ENCODE results near the gene LIPC. TPM values are rescaled to one million over a fixed set of nuclear protein-coding genes. Genes with fewer than 3 reads are reported as not detected.

The LIPC gene
- total RNA-seq, 1 donor from 2014 or later: not detected

DNA sequence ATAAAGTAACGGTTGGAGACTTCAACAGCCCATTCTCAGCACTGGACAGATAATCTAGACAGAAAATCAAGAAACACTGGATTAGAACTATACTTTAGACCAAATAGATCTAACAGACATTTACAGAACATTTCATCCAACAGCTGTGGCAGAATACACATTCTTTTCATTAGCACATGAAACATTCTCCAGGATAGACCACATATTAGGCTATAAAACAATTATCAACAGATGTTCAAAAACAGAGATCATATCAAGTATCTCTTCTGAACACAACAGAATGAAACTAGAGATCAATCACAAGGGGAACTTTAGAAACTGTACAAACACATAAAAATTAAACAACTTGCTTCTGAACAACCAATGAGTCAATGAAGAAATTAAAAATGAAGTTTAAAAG is 184.4 kb downstream of the LIPC start:
- Mint-ChIP-seq H3K9me3 (peaks cover 57% of the 10 kb centered on the region), H3K4me3 (no peak overlapping the region), H3K4me1 (no peaks in the 10 kb centered on the region), H3K27me3 (ENCODE audit: low read depth) (no peaks in the 10 kb centered on the region), H3K27ac (no peak overlapping the region), H3K36me3 (peaks cover 64% of the 10 kb centered on the region)
- TF ChIP-seq CTCF (IDR thresholded peaks at IDR 0.05; ENCODE audit: unreplicated experiment): no peak
- DNase-seq (ENCODE audit: low spot score in 2 of 2, unreplicated experiment in 2 of 2): no peak

All from mesothelial cell of epicardium (in vitro differentiated cells).